ENCODE results near the gene EZH1.

The EZH1 gene

DNA sequence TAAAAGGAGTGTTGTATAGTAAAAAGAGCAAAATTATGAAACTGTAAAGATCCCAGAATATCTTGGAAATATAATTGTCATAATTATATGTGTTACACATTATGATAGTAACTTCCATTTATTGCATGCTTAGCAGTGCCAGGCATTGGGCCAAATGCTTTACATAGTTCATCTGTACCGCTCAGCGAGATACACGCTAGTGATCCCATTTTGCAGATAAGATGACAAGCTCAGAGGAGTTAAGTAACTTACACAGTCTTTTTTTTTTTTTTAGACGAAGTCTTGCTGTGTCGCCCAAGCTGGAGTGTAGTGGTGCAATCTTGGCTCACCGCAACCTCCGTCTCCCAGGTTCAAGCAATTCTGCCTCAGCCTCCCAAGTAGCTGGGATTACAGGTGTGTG lies 6.8 kb upstream of the EZH1 start:
- DNase-seq = no peak
- Mint-ChIP-seq H3K36me3 (ENCODE audit: low read depth) (no peaks in the 10 kb centered on the region), H3K27me3 (ENCODE audit: low read depth, poor library complexity) (peaks cover 42% of the 10 kb centered on the region), H3K27ac (no peak overlapping the region), H3K9me3 (no peaks in the 10 kb centered on the region), H3K4me1 (peaks cover 47% of the 10 kb centered on the region), H3K4me3 (no peak overlapping the region)
- TF ChIP-seq, protein P1, sequence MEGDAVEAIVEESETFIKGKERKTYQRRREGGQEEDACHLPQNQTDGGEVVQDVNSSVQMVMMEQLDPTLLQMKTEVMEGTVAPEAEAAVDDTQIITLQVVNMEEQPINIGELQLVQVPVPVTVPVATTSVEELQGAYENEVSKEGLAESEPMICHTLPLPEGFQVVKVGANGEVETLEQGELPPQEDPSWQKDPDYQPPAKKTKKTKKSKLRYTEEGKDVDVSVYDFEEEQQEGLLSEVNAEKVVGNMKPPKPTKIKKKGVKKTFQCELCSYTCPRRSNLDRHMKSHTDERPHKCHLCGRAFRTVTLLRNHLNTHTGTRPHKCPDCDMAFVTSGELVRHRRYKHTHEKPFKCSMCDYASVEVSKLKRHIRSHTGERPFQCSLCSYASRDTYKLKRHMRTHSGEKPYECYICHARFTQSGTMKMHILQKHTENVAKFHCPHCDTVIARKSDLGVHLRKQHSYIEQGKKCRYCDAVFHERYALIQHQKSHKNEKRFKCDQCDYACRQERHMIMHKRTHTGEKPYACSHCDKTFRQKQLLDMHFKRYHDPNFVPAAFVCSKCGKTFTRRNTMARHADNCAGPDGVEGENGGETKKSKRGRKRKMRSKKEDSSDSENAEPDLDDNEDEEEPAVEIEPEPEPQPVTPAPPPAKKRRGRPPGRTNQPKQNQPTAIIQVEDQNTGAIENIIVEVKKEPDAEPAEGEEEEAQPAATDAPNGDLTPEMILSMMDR (IDR thresholded peaks at IDR 0.05) = no peak

DNA sequence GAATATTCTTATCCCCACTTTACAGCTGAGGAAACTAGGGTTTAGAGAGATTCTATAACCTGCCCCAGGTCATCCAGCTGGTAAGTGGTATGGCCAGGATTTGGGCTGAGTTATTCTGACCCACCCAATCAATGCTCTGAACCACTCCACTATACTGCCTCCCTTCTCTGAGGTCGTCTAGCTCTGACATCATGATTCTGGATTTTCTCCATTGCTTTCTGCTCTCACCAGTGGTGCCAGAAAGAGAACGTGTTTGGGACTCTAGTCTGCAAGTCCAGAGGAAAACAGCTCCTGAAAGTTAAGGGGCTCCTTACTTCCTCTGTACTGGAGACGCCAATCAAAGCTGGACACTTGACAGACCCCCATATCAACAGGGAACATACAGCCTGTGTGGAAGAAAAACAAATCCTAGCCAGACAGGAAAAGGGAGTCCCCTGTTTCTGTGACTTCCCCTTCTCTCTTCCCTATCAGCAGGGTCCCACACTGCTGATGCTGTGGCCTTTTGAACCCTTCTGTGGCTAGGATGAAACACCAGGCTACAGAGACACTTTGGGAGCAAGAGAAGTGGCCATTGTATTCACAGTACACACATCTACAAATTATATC lies 6.0 kb upstream of the EZH1 start:
- H3K4me1 Mint-ChIP-seq = peaks cover 47% of the 10 kb centered on the region
- no peaks in the 10 kb centered on the region for H3K9me3 Mint-ChIP-seq
- H3K4me3 Mint-ChIP-seq = no peak overlapping the region
- TF ChIP-seq, protein P1 (IDR thresholded peaks at IDR 0.05) = no peak
- no peak for DNase-seq
- no peaks in the 10 kb centered on the region for H3K36me3 Mint-ChIP-seq (ENCODE audit: low read depth)
- peaks cover 45% of the 10 kb centered on the region for H3K27me3 Mint-ChIP-seq (ENCODE audit: low read depth, poor library complexity)
- H3K27ac Mint-ChIP-seq = peak overlapping the region; percentile 74

DNA sequence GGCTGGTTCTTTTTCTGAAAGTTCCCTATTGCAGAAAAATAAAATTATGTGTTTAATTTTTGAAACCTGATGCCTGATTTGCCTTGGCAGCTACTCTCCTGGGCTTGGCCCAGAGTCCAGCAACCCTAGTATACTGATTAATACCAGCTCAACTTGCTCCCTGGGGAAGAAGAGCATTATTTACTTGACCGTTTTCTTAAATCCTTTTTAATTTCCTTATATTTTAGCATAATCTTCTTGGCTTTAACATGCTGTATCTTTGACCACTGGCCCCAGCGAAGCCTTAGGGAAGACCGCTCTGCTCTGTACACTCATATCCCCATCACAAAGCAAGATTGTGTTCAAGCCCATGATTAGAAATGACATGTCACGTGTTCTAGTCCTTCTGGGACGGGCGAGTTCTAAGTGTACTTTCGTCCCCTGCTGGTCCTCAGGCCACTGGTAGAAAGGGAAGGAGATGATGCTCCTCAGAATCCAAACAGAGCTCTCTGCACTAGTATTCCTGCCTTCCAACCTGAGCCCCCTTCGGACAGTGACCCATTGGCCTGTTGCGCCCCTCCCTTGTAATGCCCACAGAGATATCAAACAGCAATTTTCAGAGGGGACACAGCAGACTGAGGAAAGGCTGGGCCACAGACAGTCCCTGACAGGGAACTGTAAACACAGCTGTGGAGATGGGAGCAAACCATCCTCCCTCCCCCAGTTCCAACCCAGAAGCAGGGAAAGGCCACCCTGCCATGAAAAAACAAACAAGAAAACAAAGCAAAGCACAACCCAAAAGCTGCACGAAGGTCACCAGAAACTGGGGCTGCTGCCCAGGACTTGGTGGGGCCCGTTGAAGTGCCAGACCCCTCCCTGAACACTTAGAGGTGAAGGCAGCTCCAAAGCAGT lies 4.3 kb upstream of the EZH1 start:
- Mint-ChIP-seq H3K36me3 (ENCODE audit: low read depth) (no peaks in the 10 kb centered on the region), H3K9me3 (peaks cover 9% of the 10 kb centered on the region), H3K27me3 (ENCODE audit: low read depth, poor library complexity) (peaks cover 42% of the 10 kb centered on the region), H3K4me1 (peaks cover 44% of the 10 kb centered on the region), H3K4me3 (peak overlapping the region; percentile 23), H3K27ac (peak overlapping the region; percentile 86)
- no peak for DNase-seq
- TF ChIP-seq, protein P1 (IDR thresholded peaks at IDR 0.05) = no peak

DNA sequence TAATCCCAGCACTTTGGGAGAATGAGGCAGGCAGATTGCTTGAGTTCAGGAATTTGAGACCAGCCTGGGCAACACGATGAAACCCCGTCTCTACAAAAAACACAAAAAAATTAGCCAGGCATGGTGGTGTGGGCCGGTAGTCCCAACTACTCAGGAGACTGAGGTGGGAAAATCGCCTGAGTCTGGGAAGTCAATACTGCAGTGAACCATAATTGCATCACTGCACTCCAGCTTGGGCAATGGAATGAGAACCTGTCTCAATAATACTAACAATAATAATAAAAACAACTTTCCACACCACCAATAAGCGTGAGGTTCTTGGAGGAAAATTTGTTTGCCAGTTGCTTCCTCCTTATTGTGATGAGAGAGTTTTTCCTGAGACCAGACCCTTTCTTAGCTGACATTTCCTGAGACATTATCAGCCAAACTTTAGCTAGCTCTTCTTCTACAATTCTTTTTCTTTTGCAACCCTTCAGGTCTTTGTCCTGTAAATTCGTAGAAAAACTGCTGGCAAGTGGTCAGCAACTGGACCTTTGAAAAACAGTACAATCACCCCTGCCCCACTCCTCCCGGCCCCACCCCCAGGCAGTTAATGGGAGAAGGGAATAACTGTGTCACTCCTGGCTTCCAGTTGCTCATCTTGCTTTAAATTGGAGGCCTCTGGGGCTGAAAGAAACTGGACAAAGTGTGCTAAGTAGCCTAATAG lies 3.5 kb upstream of the EZH1 start:
- TF ChIP-seq, protein P1 (IDR thresholded peaks at IDR 0.05) = no peak
- H3K36me3 Mint-ChIP-seq (ENCODE audit: low read depth) = no peaks in the 10 kb centered on the region
- peak overlapping the region; percentile 72 for H3K27ac Mint-ChIP-seq
- H3K27me3 Mint-ChIP-seq (ENCODE audit: low read depth, poor library complexity) = peaks cover 38% of the 10 kb centered on the region
- no peak overlapping the region for H3K4me3 Mint-ChIP-seq
- no peak for DNase-seq
- H3K9me3 Mint-ChIP-seq = peaks cover 9% of the 10 kb centered on the region
- H3K4me1 Mint-ChIP-seq = peaks cover 52% of the 10 kb centered on the region

DNA sequence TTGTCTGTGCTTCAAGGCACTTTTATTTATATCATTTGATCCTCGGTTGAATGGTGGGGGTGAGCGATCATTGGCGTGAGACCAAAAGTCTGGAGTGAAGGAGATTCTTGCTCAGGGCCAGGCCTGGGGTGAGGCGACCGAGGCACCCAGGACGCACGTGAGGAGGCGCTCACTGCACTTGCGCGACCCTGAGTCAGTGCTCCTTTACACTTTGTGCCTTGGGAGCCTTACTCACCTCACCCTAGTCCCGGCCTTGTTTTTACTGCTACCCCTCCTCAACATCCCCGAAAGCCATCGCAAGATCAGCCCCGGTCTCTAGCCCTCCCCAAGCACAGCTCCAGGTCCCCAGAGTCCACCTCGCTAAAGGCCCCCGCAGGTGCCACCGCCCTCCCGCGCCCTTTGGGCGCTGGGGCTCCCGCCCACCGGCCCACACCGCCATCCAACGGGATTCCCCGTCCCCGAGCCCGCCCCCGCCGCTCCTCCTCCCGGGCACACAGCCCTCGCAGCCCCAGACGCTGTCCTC lies 496 bp downstream of the EZH1 start:
- no peak for DNase-seq
- Mint-ChIP-seq H3K4me3 (peak overlapping the region; percentile 90), H3K27ac (peak overlapping the region; percentile 89), H3K9me3 (peaks cover 9% of the 10 kb centered on the region), H3K27me3 (ENCODE audit: low read depth, poor library complexity) (peaks cover 18% of the 10 kb centered on the region), H3K36me3 (ENCODE audit: low read depth) (peaks cover 8% of the 10 kb centered on the region), H3K4me1 (peaks cover 37% of the 10 kb centered on the region)
- TF ChIP-seq, protein P1 (IDR thresholded peaks at IDR 0.05) = no peak
